OCI-LY1 (cell line): ENCODE measurements around the gene SART3.

ENCODE experiments used
- CTCF ChIP-seq: fragments of 200-600 bp; sonication (generic), shearing (Covaris generic); IDR thresholded peaks from 2 replicates; pipeline ENCODE4 v1.5.1; 2017; ENCODE audit warnings: mild to moderate bottlenecking, antibody characterized with exemption, low read length, moderate library complexity, mixed read lengths
- EZH2 ChIP-seq: fragments of 200-600 bp; sonication (generic), shearing (Covaris generic); IDR thresholded peaks from 2 replicates; pipeline ENCODE4 v1.8.0; 2017; ENCODE audit warnings: borderline replicate concordance, mixed run types, mild to moderate bottlenecking, antibody characterized with exemption, low read length, moderate library complexity, mixed read lengths

- TF ChIP-seq CTCF: no peak
- TF ChIP-seq EZH2: no peak
These were observed 45.1 kb downstream of the SART3 start for GRCh38 chr12:108515916-108516315.
